ENCODE results near the gene ZG16. TPM values are rescaled to one million over a fixed set of nuclear protein-coding genes. Genes with fewer than 3 reads are reported as not detected.

The ZG16 gene
- total and polyA plus RNA-seq, 2 of the 8 experiments (the other 6 are each of a cell fraction or from before 2014, with no cell fraction given): not detected

DNA sequence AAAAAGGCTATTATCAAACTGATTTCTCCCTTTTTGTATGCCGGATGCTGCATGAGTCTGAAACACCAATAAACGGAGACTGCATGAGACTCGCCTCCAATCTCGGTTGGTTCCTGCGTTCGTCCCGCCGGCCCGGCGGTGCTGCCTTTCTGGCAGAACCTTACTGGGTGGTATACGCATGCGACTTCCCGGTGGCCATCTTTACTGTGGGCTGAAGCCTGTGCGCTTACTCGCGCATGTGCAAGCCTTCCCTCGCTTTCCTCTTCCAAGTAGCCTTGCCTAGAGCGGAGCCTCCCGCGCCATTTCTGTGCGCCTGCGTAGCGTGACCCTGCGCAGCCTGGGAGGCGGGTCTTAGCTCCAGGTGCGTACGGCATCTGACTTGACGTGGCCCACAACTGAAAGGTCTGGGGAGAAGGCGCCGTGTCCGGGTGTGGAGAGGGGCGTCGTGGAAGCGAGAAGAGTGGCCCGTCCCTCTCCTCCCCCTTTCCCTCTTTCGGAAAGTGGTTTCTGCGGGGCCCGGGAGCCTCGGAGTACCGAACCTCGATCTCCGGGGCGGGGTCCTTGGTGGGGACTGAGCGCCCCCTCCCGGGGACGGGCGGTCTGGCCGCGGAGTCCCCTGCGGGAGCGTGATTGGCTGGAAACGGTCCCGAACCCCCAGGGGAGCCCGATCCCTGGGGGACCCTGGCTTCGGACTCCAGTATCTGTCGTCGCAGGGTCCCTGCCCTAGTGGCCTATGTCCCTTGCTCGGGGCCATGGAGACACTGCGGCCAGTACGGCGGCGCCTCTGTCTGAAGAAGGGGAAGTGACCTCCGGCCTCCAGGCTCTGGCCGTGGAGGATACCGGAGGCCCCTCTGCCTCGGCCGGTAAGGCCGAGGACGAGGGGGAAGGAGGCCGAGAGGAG, 38.0 kb downstream of the ZG16 start, which contains the start of gene PAGR1 (continued):
- TF ChIP-seq EGR1 (IDR thresholded peaks at IDR 0.05; ENCODE audit: borderline replicate concordance, low read depth, low read length) (no peak), CEBPB (IDR thresholded peaks at IDR 0.05; ENCODE audit: low read depth, low read length) (no peak), SIN3A (conservative IDR thresholded peaks at IDR 0.05 in 1 of 2, IDR thresholded peaks at IDR 0.05 in 1 of 2; ENCODE audit: low read depth in 1 of 2, low read length in 2 of 2) (peak in 1 of 2 experiments; percentile 73; a peak in 2 of 4 replicates), E2F6 (IDR thresholded peaks at IDR 0.05) (peak; percentile 94), CHD2 (IDR thresholded peaks at IDR 0.05; ENCODE audit: low read length) (no peak), CREB1 (IDR thresholded peaks at IDR 0.05) (peak; percentile 95), RNF2 (IDR thresholded peaks at IDR 0.05; ENCODE audit: borderline replicate concordance, low read depth, low read length, missing control alignments, poor library complexity, severe bottlenecking) (no peak), RFX5 (IDR thresholded peaks at IDR 0.05; ENCODE audit: borderline replicate concordance, low read depth, low read length) (no peak), KDM4A (IDR thresholded peaks at IDR 0.05; ENCODE audit: low read depth, low read length, severe bottlenecking) (no peak), CHD1 (IDR thresholded peaks at IDR 0.05; ENCODE audit: low read depth, low read length) (peak; percentile 83), PHF8 (conservative IDR thresholded peaks at IDR 0.05; ENCODE audit: low read depth, low read length) (peak; percentile 73), SRF (IDR thresholded peaks at IDR 0.05; ENCODE audit: low read depth, low read length) (no peak), CTBP2 (IDR thresholded peaks at IDR 0.05; ENCODE audit: borderline replicate concordance, insufficient read depth, insufficient read length, low read length) (peak; percentile 33), GTF2F1 (IDR thresholded peaks at IDR 0.05; ENCODE audit: borderline replicate concordance, low read depth, low read length) (no peak; the same call in 1 of the 2 replicates), TEAD4 (IDR thresholded peaks at IDR 0.05; ENCODE audit: low read depth, low read length) (no peak), RXRA (IDR thresholded peaks at IDR 0.05; ENCODE audit: insufficient read depth, low read depth, low read length) (no peak), RBBP5 (IDR thresholded peaks at IDR 0.05; ENCODE audit: borderline replicate concordance, low read depth, low read length) (peak; percentile 59), POU5F1 (IDR thresholded peaks at IDR 0.05; ENCODE audit: low read depth, low read length) (no peak)
- TF ChIP-seq, protein P1, sequence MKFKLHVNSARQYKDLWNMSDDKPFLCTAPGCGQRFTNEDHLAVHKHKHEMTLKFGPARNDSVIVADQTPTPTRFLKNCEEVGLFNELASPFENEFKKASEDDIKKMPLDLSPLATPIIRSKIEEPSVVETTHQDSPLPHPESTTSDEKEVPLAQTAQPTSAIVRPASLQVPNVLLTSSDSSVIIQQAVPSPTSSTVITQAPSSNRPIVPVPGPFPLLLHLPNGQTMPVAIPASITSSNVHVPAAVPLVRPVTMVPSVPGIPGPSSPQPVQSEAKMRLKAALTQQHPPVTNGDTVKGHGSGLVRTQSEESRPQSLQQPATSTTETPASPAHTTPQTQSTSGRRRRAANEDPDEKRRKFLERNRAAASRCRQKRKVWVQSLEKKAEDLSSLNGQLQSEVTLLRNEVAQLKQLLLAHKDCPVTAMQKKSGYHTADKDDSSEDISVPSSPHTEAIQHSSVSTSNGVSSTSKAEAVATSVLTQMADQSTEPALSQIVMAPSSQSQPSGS (IDR thresholded peaks at IDR 0.05; ENCODE audit: low read length): peak; percentile 50; the same call in 1 of the 2 replicates
- TF ChIP-seq, protein P2, sequence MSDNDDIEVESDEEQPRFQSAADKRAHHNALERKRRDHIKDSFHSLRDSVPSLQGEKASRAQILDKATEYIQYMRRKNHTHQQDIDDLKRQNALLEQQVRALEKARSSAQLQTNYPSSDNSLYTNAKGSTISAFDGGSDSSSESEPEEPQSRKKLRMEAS (IDR thresholded peaks at IDR 0.05): peak; percentile 95
